ENCODE measurements around the gene IGF2.

DNA sequence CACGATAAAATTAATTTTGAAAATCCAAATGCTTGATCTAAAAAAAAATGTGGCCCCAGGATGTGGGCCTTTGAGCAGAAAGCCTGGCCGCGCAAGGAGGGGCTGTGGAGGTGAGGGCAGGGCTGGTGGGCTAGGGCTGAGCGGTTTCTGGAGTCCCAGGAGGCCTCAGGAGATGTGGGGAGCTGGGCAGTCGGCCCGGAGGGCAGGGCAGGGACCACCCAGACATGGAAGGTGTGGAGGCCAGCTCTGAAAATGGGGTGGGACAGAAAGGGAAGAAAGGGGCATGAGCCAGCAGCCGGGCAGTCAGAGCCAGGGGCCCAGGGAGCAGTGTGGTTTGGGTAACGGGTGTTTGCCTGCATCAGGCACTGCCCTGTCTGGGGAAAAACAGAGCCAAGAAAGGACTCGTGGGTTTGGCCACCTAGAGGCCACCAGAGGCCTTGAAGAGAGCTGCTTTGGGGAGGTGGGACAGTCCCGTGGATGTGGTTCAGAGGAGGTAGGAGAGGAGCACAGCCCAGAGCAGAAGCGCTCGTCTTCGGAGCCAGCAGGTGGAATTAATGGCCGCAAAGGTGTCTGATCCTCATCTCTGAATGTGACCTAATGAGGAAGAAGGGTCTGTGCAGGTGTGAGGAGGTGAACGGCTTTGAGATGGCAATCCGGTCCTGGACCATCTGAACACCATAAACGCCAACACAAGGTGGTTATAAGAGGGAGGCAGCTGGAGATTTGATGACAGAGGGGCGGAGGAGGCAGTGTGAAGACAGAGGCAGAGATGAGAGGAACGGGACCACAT lies 50.2 kb downstream of the IGF2 start:
- TF ChIP-seq EZH2 (IDR thresholded peaks at IDR 0.05; ENCODE audit: low read length, unreplicated experiment), result no peak
- TF ChIP-seq, protein P1, sequence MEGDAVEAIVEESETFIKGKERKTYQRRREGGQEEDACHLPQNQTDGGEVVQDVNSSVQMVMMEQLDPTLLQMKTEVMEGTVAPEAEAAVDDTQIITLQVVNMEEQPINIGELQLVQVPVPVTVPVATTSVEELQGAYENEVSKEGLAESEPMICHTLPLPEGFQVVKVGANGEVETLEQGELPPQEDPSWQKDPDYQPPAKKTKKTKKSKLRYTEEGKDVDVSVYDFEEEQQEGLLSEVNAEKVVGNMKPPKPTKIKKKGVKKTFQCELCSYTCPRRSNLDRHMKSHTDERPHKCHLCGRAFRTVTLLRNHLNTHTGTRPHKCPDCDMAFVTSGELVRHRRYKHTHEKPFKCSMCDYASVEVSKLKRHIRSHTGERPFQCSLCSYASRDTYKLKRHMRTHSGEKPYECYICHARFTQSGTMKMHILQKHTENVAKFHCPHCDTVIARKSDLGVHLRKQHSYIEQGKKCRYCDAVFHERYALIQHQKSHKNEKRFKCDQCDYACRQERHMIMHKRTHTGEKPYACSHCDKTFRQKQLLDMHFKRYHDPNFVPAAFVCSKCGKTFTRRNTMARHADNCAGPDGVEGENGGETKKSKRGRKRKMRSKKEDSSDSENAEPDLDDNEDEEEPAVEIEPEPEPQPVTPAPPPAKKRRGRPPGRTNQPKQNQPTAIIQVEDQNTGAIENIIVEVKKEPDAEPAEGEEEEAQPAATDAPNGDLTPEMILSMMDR (conservative IDR thresholded peaks at IDR 0.05; ENCODE audit: low read depth, low read length), result peak; percentile 32; the same call in 1 of the 2 replicates

Data from PC-3 (cell line).